Hepatocyte (in vitro differentiated cells): ENCODE data around the gene SHC4.

Experiments used
- EZH2 ChIP-seq: fragments of 200-600 bp; sonication (generic); IDR thresholded peaks from 2 replicates; pipeline ENCODE4 v1.6.1; 2016; ENCODE audit warnings: antibody characterized with exemption, mild to moderate bottlenecking, borderline replicate concordance
- EZH2phosphoT487 ChIP-seq: fragments of 200-600 bp; sonication (generic); IDR thresholded peaks from one replicate; pipeline ENCODE4 v1.6.1; 2018; ENCODE audit warnings: antibody characterized with exemption, mild to moderate bottlenecking, low read depth, moderate library complexity; ENCODE audit not compliant: unreplicated experiment, severe bottlenecking
- TF ChIP-seq, protein P1 (sequence below): fragments of 200-600 bp; sonication (generic); IDR thresholded peaks from 2 replicates; pipeline ENCODE4 v1.5.1; 2016; ENCODE audit warnings: antibody characterized with exemption, mild to moderate bottlenecking; ENCODE audit not compliant: poor library complexity

DNA sequence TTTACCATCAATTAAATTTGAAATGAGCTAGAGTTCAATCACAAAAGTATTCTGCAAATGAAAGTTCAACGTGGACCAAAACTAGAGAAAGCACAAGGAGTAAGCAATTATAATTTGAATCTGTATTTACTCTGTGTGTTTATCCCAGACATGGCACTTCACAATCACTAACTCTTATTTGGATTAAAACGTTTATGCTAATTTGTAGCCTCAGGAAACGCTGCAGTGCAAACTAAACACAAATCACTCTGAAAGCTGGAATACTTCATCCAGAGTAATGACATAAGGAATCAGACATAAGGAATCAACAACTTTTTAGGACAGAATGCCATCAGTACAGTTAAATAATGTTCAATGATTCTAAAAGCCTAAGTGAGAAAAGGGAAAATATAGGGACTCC, 171.3 kb downstream of the SHC4 start:
- TF ChIP-seq, protein P1, sequence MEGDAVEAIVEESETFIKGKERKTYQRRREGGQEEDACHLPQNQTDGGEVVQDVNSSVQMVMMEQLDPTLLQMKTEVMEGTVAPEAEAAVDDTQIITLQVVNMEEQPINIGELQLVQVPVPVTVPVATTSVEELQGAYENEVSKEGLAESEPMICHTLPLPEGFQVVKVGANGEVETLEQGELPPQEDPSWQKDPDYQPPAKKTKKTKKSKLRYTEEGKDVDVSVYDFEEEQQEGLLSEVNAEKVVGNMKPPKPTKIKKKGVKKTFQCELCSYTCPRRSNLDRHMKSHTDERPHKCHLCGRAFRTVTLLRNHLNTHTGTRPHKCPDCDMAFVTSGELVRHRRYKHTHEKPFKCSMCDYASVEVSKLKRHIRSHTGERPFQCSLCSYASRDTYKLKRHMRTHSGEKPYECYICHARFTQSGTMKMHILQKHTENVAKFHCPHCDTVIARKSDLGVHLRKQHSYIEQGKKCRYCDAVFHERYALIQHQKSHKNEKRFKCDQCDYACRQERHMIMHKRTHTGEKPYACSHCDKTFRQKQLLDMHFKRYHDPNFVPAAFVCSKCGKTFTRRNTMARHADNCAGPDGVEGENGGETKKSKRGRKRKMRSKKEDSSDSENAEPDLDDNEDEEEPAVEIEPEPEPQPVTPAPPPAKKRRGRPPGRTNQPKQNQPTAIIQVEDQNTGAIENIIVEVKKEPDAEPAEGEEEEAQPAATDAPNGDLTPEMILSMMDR, result no peak
- TF ChIP-seq EZH2phosphoT487 (no peak), EZH2 (no peak)
